Liver (tissue), 3 donors: ENCODE measurements around the gene CRABP2.

Source experiments
- JUND ChIP-seq, 2 donors: IDR thresholded peaks; 2 replicates each; pipeline ENCODE4 v1.6.1; 2016; ENCODE audit warnings: antibody characterized with exemption in 2 of 2
- TF ChIP-seq, protein P1 (sequence below): fragments of 150-350 bp; IDR thresholded peaks from 2 replicates; pipeline ENCODE4 v1.5.1; 2017; ENCODE audit warnings: improper control_type of control experiment, low read depth, low read length; ENCODE audit not compliant: missing input control
- donor health status: healthy.
- donor health status: healthy.

DNA sequence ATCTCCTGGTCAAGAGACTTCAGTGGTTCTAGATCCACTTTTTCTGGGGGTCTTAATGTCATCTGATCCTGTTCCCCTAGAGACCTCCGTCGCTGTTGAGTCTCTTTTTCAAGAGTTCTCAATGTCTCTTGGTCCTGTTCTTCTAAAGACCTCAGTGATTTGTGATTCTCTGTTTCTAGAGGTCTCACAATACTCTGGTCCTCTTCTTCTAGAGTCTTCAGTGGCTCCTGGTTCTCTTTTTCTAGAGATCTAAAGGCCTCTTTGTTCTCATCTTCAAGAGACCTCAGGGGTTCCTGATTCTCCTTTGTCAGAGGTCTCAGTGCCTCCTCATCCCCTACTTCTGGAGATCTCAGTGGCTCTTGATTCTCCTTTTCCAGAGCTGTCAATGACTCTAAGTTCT lies 33.6 kb downstream of the CRABP2 start:
- TF ChIP-seq, protein P1, sequence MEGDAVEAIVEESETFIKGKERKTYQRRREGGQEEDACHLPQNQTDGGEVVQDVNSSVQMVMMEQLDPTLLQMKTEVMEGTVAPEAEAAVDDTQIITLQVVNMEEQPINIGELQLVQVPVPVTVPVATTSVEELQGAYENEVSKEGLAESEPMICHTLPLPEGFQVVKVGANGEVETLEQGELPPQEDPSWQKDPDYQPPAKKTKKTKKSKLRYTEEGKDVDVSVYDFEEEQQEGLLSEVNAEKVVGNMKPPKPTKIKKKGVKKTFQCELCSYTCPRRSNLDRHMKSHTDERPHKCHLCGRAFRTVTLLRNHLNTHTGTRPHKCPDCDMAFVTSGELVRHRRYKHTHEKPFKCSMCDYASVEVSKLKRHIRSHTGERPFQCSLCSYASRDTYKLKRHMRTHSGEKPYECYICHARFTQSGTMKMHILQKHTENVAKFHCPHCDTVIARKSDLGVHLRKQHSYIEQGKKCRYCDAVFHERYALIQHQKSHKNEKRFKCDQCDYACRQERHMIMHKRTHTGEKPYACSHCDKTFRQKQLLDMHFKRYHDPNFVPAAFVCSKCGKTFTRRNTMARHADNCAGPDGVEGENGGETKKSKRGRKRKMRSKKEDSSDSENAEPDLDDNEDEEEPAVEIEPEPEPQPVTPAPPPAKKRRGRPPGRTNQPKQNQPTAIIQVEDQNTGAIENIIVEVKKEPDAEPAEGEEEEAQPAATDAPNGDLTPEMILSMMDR, result no peak
- no peak for TF ChIP-seq JUND (IDR thresholded peaks at IDR 0.05)
